ENCODE measurements around the gene CCL7. TPM values are rescaled to one million over a fixed set of nuclear protein-coding genes. Genes with fewer than 3 reads are reported as not detected.

The CCL7 gene
- total RNA-seq, 1 experiment from 2014 or later = not detected

DNA sequence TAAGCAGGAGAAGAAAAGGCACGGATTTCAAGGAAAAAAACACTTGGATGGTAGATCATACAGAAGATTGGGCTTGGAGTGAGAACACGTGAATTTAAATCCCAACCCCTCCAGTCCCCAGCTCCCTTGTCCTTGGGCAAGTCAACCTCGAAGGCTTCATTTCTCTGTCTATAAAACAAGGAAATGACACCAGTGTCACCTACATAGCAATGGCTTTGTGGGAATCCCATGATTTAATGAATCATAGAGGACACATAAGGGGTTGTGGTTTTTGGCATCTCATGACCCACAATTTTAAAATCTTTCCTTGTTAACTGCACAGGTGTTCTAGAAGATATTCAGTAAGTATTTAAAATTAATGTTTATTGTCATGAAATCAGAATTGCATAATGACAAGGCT lies 23.1 kb upstream of the CCL7 start:
- ChIA-PET POLR2A (no interaction called here), CTCF (no interaction called here)
- intact Hi-C loops (cut with micrococcal nuclease) = no loop called here
- no TSS peak for BruUV-seq (replicated peaks)
- Mint-ChIP-seq H3K9me3 (ENCODE audit: unreplicated experiment) (no peaks in the 10 kb centered on the region), H3K27ac (ENCODE audit: low read depth, unreplicated experiment) (no peak overlapping the region), H3K36me3 (ENCODE audit: insufficient read depth, unreplicated experiment) (no peaks in the 10 kb centered on the region), H3K4me3 (ENCODE audit: unreplicated experiment) (no peak overlapping the region), H3K27me3 (ENCODE audit: insufficient read depth, unreplicated experiment) (no peaks in the 10 kb centered on the region), H3K4me1 (ENCODE audit: insufficient read depth, unreplicated experiment) (peaks cover 6% of the 10 kb centered on the region)
- no peak for DNase-seq (ENCODE audit: unreplicated experiment)
- TF ChIP-seq, protein P1, sequence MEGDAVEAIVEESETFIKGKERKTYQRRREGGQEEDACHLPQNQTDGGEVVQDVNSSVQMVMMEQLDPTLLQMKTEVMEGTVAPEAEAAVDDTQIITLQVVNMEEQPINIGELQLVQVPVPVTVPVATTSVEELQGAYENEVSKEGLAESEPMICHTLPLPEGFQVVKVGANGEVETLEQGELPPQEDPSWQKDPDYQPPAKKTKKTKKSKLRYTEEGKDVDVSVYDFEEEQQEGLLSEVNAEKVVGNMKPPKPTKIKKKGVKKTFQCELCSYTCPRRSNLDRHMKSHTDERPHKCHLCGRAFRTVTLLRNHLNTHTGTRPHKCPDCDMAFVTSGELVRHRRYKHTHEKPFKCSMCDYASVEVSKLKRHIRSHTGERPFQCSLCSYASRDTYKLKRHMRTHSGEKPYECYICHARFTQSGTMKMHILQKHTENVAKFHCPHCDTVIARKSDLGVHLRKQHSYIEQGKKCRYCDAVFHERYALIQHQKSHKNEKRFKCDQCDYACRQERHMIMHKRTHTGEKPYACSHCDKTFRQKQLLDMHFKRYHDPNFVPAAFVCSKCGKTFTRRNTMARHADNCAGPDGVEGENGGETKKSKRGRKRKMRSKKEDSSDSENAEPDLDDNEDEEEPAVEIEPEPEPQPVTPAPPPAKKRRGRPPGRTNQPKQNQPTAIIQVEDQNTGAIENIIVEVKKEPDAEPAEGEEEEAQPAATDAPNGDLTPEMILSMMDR (IDR thresholded peaks at IDR 0.05; ENCODE audit: unreplicated experiment) = no peak

DNA sequence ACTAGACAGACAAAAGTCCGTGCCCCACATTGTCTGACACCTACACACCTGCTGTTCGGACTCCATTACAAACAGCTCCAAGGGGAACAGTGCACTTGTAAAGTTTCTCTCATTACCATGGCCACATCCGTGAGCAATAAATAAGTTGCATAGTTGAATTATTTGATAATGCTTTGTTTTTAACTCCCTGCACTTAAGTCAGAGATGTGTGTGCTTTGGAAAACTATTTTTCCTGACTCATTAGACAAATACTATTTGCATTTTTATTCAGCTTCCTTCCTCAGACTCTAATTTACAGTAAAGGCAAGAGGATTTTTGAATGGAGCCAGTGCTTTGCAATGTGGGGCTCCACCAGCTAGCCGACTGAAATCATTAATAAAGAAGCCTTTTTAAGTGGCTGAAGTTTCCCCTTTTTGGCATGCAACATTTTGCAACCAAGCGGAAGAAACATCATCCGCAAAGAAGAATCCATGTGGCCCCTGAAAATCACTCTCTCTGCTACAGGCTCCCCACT lies 21.5 kb upstream of the CCL7 start:
- CTCF ChIA-PET = interaction anchor here (0.8 to 0.9 kb wide), 2 partner anchors 48 to 114 kb away, joined by 3 read pairs; no protein-coding TSS in a partner anchor
- H3K9me3 Mint-ChIP-seq (ENCODE audit: unreplicated experiment) = no peaks in the 10 kb centered on the region
- POLR2A ChIA-PET = no interaction called here
- intact Hi-C loops (cut with micrococcal nuclease) = no loop called here
- TF ChIP-seq, protein P1 (IDR thresholded peaks at IDR 0.05; ENCODE audit: unreplicated experiment) = no peak
- H3K4me1 Mint-ChIP-seq (ENCODE audit: insufficient read depth, unreplicated experiment) = peaks cover 17% of the 10 kb centered on the region
- no peak overlapping the region for H3K27ac Mint-ChIP-seq (ENCODE audit: low read depth, unreplicated experiment)
- no TSS peak for BruUV-seq (replicated peaks)
- no peak overlapping the region for H3K4me3 Mint-ChIP-seq (ENCODE audit: unreplicated experiment)
- no peak for DNase-seq (ENCODE audit: unreplicated experiment)
- H3K36me3 Mint-ChIP-seq (ENCODE audit: insufficient read depth, unreplicated experiment) = no peaks in the 10 kb centered on the region
- no peaks in the 10 kb centered on the region for H3K27me3 Mint-ChIP-seq (ENCODE audit: insufficient read depth, unreplicated experiment)

DNA sequence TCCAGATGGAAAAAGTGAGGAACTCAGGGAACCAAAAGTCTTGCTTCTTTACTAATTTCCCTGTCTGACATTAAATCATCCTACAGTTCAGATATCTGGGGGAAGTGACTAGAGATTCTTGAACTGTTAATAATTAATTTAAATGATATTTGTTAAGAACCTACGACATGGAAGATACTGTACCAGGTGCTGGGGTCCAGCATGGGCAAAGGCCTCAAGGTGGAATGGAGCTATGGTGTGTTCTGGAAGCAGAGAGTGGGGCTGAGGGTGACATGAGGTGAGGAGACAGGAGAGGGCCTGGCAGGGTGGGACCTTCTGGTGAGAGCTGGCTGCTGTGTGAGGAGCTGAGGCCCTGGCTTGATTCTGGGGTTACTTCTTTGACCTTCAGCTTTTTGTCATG lies 21.0 kb upstream of the CCL7 start:
- H3K4me3 Mint-ChIP-seq (ENCODE audit: unreplicated experiment) = no peak overlapping the region
- TF ChIP-seq, protein P1 (IDR thresholded peaks at IDR 0.05; ENCODE audit: unreplicated experiment) = no peak
- no peaks in the 10 kb centered on the region for H3K36me3 Mint-ChIP-seq (ENCODE audit: insufficient read depth, unreplicated experiment)
- no peak overlapping the region for H3K27ac Mint-ChIP-seq (ENCODE audit: low read depth, unreplicated experiment)
- no peaks in the 10 kb centered on the region for H3K9me3 Mint-ChIP-seq (ENCODE audit: unreplicated experiment)
- H3K4me1 Mint-ChIP-seq (ENCODE audit: insufficient read depth, unreplicated experiment) = peaks cover 20% of the 10 kb centered on the region
- intact Hi-C loops (cut with micrococcal nuclease) = no loop called here
- ChIA-PET POLR2A (no interaction called here), CTCF (interaction anchor here (0.8 to 0.9 kb wide), 2 partner anchors 48 to 113 kb away, joined by 3 read pairs; no protein-coding TSS in a partner anchor)
- no peaks in the 10 kb centered on the region for H3K27me3 Mint-ChIP-seq (ENCODE audit: insufficient read depth, unreplicated experiment)
- no peak for DNase-seq (ENCODE audit: unreplicated experiment)
- BruUV-seq (replicated peaks) = no TSS peak

DNA sequence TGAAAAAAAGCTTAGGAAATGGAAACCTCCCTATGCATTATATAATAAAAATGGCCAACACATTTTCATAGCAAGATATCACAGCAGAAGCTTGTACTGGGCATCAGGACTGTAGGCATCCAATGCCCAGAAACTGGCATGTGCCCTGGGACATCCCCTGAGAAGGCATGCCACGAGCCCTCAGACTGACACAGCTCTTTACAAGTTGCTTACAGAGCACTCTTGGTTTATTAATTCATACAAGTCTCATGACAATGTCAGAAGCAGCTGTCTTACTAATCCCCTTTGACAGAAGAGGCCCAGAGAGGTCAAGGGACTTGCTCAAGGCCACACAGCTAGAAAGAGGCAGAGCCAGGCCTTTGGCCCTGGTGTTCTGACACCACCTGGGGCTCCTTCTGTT lies 20.5 kb upstream of the CCL7 start:
- H3K27me3 Mint-ChIP-seq (ENCODE audit: insufficient read depth, unreplicated experiment) = no peaks in the 10 kb centered on the region
- H3K4me1 Mint-ChIP-seq (ENCODE audit: insufficient read depth, unreplicated experiment) = peaks cover 24% of the 10 kb centered on the region
- TF ChIP-seq, protein P1 (IDR thresholded peaks at IDR 0.05; ENCODE audit: unreplicated experiment) = no peak
- no TSS peak for BruUV-seq (replicated peaks)
- H3K9me3 Mint-ChIP-seq (ENCODE audit: unreplicated experiment) = no peaks in the 10 kb centered on the region
- POLR2A ChIA-PET = no interaction called here
- H3K27ac Mint-ChIP-seq (ENCODE audit: low read depth, unreplicated experiment) = no peak overlapping the region
- CTCF ChIA-PET = interaction anchor here (0.8 to 1.2 kb wide), 3 partner anchors 22 to 113 kb away, joined by 3 to 4 read pairs (median 3); no protein-coding TSS in a partner anchor
- DNase-seq (ENCODE audit: unreplicated experiment) = no peak
- H3K4me3 Mint-ChIP-seq (ENCODE audit: unreplicated experiment) = no peak overlapping the region
- intact Hi-C loops (cut with micrococcal nuclease) = no loop called here
- H3K36me3 Mint-ChIP-seq (ENCODE audit: insufficient read depth, unreplicated experiment) = no peaks in the 10 kb centered on the region
